NCI-H1694 (cell line): ENCODE data around the gene MYH6.

Experiments
- DNase-seq: peaks from one replicate; lab custom pipeline; 2025; lab: John Stamatoyannopoulos, UW

Gene MYH6

DNA sequence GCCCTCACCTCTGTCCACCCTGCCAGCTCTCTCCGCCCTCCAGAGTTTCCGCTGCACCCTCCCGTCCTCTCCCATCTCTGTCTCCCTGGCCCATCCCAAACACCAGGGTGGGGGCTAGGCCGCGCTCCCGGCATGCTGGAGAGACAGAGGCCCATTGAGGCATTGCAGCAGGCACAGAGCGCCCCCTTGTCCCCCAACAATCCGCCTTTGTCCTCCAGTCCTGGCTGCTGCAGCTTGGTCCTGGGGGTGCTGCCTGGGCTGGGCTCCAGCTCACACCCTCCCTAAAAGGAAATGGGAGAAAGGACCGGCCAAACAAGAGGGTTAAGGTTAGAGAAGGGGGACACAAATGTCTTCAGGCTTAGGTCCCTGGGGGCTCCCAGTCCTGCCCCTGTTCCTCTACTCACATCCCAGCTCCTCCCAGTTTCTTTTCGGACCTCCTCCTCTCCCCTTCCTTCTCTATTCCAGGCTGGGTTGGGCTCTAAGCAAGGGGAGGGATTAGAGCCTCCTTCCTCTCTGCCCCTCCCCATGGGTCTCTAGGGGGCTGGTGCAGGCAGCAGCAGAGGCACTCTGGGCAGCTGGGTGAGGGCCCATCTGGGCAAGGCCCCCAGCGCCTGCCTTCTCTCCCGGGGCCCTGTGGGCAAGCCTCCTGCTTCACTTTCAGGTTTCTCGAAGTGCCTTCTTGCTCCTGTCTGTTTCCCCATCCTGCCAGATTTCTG lies 31.4 kb downstream of the MYH6 start, which contains the start of gene CMTM5:
CMTM5 (plus strand) TSS at position 565 of the 716 bp plus-strand sequence. CDS start 206 bp downstream, outside the sequence.
- peak; percentile 20 for DNase-seq

DNA sequence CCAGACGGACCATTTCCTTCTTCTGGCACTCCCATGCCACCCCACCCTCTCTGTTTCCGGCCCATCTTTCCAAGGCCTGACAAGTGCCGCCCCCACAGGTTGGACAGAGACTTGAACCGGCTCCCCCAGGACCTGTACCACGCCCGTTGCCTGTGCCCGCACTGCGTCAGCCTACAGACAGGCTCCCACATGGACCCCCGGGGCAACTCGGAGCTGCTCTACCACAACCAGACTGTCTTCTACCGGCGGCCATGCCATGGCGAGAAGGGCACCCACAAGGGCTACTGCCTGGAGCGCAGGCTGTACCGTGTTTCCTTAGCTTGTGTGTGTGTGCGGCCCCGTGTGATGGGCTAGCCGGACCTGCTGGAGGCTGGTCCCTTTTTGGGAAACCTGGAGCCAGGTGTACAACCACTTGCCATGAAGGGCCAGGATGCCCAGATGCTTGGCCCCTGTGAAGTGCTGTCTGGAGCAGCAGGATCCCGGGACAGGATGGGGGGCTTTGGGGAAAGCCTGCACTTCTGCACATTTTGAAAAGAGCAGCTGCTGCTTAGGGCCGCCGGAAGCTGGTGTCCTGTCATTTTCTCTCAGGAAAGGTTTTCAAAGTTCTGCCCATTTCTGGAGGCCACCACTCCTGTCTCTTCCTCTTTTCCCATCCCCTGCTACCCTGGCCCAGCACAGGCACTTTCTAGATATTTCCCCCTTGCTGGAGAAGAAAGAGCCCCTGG lies 32.4 kb downstream of the MYH6 start:
- no peak for DNase-seq

DNA sequence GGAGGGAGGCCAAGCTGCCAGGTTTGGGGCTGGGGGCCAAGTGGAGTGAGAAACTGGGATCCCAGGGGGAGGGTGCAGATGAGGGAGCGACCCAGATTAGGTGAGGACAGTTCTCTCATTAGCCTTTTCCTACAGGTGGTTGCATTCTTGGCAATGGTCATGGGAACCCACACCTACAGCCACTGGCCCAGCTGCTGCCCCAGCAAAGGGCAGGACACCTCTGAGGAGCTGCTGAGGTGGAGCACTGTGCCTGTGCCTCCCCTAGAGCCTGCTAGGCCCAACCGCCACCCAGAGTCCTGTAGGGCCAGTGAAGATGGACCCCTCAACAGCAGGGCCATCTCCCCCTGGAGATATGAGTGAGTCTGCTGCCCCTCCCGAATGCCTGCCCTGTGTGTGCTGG lies 35.0 kb downstream of the MYH6 start:
- DNase-seq, result no peak

DNA sequence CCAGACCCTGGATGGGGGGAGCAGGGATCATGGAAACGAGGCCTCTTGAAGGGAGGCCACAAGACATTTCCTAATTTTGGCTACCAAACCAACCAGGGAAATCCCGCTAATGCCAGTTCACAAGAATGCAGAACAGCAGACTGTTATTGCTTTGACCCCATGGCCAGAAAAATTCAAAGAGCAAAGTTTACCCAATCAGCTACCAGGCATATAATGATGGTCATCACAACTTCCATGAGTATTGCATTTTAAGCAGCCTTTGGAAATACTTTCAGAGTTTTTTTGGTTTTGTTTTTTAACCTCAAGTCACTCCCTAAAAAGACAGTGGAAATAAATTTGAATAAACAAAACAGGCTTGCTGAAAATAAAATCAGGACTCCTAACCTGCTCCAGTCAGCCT lies 35.6 kb downstream of the MYH6 start, which contains the start of gene IL25:
IL25 (plus strand) TSS at position 301 of the 400 bp plus-strand sequence.
- no peak for DNase-seq

DNA sequence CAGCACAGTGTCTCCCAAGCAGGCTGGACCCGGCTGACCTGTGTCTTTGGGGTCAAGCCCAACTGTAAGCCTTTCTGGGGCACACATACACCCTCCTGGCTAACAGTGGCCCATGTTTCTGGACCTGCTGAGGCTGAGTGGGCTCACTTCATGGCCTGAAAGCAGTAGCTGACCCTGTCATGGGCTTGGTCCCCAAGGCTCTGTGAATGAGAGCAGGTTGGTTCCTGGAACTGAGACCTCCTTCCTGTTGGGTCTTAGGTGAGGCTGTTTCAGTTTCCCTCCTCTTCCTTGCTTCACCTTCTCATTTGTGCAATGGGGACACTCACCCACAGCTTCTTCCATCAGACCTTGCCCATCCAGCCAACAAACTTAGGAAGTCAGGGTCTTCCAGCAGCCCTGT lies 36.2 kb downstream of the MYH6 start:
- no peak for DNase-seq

DNA sequence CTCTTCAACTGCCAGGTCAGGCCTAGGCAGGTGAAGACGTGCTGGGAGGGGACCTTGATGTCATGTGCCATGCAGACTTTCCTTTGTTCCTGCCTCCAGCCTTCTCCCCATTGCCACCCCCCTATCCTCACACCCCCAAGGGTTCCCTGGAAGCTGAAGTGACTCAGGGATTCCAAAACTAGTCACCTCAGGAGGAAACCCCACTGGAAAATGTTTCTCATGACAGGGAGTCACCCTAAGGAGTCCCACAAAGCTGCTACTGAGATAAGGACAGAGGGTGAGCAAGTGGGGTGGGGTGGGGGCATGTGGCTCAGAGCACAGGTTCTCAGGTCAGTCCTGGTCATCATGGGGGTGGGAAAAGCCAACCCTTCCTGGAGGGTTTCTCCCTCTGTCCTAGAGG lies 37.9 kb downstream of the MYH6 start:
- no peak for DNase-seq

DNA sequence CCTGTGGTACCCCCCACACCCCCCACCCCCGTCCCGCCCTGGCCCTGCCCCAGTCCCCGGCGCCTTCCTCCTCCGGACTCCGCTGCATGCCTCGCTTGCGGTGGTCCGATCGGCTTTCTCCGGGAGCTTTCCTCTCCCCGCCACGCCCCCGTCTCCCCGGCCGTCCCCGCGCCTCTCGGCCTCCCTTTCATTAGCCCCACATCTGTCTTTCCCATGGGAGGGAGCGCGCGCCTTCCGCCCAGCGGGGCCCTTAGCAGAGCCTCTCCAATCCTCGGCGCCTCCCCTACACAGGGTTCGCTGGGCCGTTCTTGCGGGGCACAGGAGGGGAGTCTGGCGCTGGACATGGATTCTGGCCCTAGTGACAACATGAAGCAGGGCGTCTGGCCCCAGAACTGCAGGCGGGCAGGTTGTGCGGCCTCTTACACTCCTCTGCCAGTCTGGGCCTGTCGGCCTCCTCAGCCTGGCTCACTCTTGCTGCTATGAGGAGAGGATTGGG lies 41.6 kb downstream of the MYH6 start:
- DNase-seq, result peak; percentile 87

DNA sequence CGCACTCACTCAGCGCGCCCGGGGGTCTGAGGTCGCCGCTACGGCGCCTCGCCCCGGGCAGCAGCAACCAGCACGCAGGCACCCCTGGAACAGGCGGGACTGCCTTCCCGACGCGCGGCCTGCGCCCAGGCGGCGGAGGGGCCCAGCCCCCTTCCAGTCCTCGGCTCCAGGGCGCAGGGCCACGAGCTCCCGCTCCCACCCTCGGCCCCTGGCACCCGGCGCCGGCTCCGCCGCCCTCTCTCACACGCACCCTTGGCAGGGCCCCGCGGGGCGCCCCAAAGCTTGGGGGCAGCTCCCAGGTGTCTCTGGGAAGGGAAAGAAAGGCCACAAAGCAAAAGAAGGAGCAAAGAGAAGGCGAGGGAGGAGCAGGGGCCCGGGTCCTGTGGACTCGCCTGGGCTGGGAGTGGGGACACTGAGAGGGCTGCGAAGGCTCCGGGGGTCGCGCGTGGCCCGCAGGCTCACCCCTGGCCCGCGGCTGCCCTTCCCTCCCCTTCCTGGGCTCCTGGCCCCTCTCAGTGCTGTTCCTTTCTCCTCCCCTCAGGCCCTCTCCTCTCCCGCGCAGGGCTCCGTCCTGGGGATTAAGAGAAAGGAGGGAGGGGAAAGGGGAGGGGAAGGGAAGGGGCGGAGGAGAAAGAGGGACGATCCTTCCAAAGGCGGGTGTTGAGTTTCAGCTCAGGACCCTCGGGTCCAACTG lies 42.2 kb downstream of the MYH6 start:
- peak; percentile 87 for DNase-seq

DNA sequence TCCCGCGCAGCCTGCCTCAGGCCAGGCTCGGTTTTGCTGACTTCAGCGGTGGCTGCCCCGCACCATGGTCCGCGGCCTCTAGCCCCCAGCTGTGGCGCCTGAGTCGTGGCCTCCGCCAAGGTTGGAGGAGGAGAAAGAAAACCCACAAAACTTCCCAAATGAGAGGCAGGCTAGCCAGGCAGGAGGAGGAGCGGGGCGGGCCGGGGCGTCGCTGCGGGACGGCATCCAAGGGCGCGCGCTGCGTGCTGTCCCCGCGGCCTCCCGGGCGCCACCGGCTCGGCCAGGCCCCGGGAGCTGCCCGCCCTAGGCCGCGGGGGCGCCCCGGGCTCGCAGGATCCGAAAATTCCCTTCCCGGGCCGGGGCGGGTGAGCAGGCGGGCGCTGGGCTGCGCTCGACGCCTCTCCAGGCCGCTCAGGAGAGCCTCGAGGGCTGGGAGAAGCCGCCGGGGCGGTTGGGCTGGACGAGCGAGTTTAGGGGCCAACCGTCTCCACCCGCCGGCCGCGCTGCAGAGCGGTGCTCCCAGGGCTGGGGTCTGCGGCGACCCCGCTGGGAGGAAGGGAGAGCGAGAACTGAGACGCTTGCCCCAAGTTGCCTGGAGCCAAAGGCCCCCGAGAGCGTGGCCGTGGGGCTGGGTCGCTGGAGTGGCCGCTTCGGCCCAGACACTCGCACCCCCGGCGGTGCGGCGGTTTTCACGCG lies 42.9 kb downstream of the MYH6 start, which contains the start of gene EFS:
EFS (minus strand) TSS at position 137 of the 696 bp plus-strand sequence. CDS start 147 bp downstream, outside the sequence.
- no peak for DNase-seq

DNA sequence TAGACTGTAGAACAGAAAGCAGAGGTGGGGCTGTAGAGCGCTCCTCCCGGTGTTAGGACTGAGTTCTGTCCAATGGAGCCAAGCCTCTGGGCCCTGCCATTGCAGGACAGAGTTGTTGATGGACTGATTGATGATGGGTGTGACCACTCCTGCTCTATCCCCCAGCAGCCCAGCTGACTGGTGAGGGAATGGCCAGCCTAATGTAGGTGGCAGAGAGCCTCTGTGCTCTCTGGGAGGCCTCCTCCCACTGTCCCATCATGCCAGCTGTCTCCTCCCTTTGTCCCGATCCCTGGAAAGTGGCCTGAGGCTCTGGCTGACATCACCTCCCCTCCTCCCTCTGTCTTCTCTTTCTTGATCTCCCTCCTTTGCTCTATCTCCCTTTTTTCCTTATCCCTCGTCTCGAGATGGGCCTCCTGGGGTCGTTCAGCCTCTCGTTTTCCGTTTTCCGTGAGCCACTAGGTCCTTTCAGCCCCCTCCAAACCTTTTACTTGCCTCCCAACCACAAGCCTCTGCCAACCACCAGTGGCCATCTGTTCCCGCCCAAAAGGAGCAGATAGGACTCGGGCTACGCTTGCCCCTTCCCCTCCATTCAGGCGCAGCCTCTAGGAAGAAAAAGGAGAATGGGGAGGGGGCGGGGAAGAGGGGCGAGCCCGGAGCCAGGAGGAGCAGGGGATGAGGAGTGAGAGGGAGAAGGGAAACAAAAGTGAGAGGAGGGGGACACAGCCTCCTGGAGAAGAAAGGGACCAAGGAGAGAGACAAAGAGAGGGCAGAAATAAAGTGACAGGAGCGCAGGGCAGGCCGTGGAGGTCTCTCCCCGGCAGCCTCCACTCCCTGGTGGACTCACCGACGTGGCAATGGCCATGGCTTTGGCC lies 43.7 kb downstream of the MYH6 start:
- peak; percentile 35 for DNase-seq

DNA sequence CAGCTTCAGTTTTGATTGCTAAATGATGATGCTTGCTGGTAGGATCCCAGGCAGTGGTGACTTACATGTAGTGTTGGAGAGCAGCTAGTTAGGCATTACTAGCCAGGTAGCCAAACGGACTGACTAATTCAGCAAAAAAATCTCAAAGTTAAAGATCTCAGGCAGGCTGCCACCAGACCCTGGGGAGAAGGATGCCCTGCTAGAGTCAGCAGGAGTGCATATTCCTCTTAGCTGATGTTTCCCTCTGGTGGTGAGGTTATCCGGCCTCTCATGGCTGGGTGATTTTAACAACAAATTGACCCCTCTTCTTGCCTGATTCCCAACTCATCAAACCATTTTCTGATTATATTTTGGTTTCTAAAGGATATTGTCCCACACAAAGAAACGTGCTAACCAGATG lies 45.9 kb downstream of the MYH6 start:
- DNase-seq, result no peak

DNA sequence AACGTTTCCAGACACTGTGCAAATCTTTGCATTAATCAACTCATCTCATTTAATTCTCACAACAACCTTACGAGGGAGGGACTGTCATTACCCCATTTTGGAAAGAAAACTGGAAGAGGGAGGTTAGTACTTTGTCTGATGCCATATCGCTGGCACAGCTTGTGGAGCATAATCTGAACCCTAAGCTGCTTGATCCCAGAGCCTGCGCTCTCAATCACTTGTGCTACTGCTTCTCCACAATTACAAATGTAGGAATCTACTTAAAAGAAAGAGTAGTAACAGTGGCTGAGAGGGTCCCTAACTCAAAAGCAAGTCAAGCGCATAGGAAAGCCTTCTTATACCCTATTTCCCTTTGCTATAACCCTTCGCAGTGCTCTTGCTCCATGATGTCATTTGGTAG lies 46.3 kb downstream of the MYH6 start:
- no peak for DNase-seq

DNA sequence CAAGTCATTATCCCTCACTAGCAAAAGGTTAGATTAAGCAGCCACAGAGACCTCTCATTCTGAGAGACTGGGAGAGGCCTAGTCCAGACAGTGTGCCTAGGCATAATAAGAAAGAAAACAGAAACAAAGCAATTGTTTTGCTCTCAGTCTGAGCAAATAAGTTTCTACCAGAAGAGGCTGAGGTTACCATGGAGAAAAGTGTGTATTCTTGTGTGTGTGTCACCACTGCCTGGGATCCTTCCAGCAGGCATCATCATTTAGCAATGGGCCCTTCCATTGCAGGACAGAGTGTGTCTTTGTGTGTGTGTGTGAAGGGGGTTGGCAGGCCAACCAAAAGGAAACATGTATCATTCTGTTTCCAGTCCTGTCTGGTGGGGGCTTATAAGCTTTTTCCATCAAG lies 46.8 kb downstream of the MYH6 start:
- DNase-seq, result no peak

DNA sequence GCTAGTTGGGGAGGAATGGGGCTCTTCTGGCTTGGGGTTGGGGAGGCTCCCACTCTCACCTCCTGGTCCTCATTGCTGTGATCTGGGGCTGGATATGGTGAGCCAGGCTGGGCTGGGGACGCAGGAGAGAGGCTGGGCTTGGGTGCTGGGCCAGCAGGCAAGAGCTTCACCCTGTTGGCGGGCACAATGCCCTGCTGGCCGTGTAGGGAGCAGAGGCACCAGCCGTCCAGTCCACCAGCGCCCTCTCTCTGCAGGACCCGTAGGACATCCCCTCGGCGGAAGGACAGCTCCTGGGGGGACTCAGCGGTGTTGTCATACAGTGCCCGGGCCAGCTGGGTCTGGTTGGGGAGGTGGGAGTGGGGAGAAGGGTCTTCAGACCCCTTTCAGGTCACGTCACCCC lies 47.6 kb downstream of the MYH6 start:
- DNase-seq, result no peak

DNA sequence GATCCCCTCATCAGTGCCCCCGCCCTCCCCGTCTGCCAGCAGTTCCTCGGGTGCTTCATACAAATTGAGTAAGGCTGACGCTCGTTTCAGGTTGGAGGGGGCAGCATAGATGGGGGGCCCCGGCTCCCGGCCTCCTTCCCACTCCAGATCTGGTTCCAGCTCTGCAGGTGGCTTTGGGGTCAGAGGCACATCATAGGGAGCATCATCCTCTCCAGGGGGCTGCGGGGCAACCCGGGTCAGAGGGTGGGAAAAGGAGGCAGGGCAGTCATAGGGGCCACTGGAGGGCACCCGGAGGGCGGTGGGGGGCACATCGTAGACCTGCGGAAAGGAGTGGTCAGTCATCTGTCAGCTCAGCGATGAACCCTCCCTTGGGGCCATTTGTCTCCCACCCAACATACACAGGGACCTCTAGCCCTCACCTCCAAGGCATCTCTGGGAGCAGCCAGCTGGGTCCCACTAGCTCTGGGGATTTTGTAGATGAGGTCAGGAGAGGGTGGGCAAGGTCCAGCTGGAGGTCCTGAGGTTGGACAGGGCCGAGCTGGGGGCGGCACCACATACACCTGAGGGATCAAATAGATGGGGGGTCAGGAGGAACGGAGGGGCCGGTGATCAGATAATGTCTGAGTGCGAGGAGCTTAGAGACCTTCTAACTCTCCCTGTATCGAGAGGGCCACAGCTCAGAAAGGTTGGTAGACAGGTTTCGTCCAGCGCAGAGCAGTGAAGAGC lies 48.2 kb downstream of the MYH6 start:
- DNase-seq, result no peak

DNA sequence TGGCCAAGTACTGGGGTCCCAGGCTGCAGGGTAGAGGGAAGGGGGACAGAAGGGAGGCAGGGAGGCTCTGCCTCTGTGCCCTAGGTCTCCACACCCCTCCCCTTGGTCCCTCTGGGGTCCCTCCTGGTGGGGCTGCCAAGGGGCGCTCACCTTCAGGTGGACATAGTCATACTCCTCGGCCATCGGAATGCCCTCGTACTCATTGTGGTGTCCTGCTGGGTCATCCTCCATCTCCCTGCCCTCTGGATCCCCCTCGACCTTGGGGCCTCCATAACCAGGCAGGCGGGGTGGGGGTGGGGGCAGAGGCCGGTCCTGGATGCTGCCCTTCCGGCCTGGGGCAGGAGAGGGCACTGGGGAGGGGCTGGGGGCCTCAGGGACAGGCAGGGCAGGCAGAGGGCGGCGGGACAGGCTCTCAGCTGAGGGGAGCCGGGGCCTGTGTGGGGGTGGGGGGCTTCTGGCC lies 48.9 kb downstream of the MYH6 start:
- DNase-seq, result no peak

DNA sequence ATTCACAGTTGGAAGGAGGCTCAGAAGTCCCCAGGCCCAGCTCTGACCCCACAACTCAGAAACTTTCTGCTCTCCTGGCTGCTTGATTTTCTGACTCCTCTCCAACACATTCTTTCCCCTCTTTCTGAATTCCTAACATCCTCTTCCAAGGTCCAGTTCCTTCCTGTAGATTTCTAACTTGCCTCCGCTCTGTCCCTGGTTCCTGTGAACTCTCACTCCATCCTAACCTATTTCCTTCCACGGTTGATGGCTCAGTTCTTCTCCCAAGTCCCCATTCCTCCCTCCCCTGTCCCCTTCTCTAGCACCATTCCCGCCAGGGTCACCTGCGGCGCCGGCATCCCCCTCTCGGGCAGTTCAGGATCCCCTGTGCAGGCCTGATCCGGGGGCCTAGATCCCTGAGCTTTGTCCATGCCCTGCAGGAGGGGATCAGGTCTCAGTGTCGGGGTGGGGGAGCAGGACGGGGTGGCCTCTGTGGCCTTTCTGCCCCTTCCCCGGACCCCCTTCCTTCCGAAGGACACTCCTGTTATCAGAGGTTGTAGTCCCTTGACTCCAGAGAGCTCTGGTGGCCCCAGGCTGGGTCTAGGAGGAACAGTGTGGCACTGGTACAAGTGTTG lies 49.4 kb downstream of the MYH6 start:
- no peak for DNase-seq

DNA sequence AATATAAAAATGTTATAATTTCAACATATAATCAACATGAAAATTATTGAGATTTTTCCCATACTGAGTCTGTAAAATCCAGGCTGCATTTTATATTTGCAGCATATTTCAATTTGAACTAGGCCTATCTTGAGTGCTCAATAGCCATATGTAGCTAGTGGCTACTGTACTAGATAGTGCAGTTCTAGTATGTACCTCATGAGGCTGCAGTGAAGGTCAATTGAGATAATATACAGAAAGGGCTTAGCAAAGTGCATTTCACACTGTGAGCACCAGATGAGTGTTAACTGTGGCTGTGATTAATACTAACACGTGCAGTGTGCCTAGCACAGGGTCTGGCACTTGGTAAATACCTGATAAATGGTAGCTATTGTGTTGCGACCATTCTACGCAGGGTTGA lies 50.0 kb downstream of the MYH6 start:
- no peak for DNase-seq

DNA sequence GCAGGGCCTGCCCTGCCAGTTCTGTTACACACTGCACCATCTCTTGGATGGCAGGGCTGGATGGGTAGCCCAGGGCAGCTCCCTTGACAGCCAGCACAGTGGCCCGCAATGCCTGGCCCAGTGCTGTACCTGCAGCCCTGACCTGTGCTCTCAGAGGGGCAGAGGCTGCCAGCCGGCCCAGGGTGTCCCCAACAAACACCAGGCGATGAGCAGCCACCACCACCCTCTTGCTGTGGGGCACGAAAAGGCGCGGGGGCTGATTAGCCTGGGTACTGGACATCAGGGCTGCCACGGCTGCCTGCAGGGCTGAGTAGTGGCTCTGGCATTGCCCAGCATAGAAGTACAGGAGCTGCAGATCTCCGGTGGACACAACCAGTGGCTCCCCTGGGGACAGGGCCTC lies 50.8 kb downstream of the MYH6 start:
- no peak for DNase-seq

DNA sequence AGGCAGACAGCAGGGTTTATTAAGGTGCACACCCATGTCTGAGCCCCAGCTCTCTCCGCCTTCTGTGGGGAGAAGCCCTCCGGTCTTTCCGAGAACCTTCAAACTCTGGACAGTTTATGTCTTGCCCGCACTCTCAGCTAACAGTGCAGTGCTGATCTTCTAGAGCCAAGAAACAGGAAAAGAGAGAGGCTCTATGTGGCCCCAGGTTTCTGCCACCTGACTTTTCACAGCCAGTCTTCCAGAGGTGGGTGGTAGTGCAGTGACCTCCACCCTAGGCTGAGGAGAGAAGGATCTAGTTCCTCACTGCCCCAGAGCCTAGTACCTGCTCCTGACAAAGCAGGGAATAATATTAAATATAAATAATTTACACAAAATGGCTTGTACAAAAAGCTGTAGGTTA lies 51.4 kb downstream of the MYH6 start:
- no peak for DNase-seq
